Panc1 (cell line): ENCODE results near the gene MRPS9.

Source experiments
- POLR2AphosphoS5 ChIP-seq: IDR thresholded peaks from 2 replicates; pipeline ENCODE4 v1.6.1; 2012; ENCODE audit warnings: mild to moderate bottlenecking, low read depth, low read length, moderate library complexity
- TF ChIP-seq, protein P1 (sequence below): fragments of 450-650 bp; IDR thresholded peaks from 2 replicates; pipeline ENCODE4 v1.5.1; 2017; ENCODE audit warnings: mild to moderate bottlenecking

DNA sequence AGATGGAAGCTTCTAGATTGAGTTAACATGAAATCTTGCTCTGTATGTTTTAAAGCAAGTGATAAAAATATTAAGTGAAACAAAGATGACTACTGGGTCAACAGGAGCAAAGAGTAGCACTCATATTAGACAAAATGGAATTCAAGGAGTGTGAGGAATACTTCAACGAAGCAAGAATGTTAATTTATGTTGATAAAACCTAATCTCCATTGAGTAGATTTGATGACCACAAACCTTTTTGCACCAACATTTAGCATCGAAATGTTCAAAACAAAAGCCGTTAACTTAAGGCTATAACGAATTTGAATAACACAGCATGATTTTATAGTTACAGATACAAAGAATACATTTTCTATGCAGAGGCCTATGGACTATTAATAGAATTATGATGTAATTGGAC, 35.7 kb downstream of the MRPS9 start:
- no peak for TF ChIP-seq POLR2AphosphoS5
- TF ChIP-seq, protein P1, sequence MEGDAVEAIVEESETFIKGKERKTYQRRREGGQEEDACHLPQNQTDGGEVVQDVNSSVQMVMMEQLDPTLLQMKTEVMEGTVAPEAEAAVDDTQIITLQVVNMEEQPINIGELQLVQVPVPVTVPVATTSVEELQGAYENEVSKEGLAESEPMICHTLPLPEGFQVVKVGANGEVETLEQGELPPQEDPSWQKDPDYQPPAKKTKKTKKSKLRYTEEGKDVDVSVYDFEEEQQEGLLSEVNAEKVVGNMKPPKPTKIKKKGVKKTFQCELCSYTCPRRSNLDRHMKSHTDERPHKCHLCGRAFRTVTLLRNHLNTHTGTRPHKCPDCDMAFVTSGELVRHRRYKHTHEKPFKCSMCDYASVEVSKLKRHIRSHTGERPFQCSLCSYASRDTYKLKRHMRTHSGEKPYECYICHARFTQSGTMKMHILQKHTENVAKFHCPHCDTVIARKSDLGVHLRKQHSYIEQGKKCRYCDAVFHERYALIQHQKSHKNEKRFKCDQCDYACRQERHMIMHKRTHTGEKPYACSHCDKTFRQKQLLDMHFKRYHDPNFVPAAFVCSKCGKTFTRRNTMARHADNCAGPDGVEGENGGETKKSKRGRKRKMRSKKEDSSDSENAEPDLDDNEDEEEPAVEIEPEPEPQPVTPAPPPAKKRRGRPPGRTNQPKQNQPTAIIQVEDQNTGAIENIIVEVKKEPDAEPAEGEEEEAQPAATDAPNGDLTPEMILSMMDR = no peak
